G401.6 (cell line): Measurements from ENCODE around the gene ZNF490.

Experiments
- FAIRE-seq: peaks from 2 replicates; lab custom pipeline; 2012; peaks lifted over from hg19 to GRCh38; lab: Jason Lieb, UNC

Gene ZNF490

GRCh38 chr19:12543855-12544254 is 66.8 kb downstream of the ZNF490 start:
- FAIRE-seq: no peak
